Left lung (tissue), 10 donors: ENCODE measurements around the gene ERC2. TPM values are rescaled to one million over a fixed set of nuclear protein-coding genes. Genes with fewer than 3 reads are reported as not detected.

Experiments
- ATAC-seq: fragments of 200-7000 bp; cut with Tn5 transposase; one replicate; pipeline ENCODE4 v1.9.1; 2020; ENCODE audit warnings: moderate library complexity
- DNase-seq, 4 donors: peaks; one replicate each; pipeline ENCODE4 v3.0.0-alpha.2; 2013 to 2020
- H3K27ac ChIP-seq, 2 donors: fragments of 200-600 bp; sonication (generic) in 1 of 2; one replicate each; pipeline versions ENCODE4 v1.5.0 to v1.8.0; 2020 to 2021
- H3K27me3 ChIP-seq, 2 donors: fragments of 200-600 bp; sonication (generic) in 1 of 2; one replicate each; pipeline versions ENCODE4 v1.5.0 to v1.8.0; 2020 to 2021
- H3K36me3 ChIP-seq, 2 donors: fragments of 200-600 bp; sonication (generic) in 1 of 2; one replicate each; pipeline versions ENCODE4 v1.5.0 to v1.8.0; 2020 to 2021
- H3K4me1 ChIP-seq, 2 donors: fragments of 200-600 bp; one replicate each; pipeline ENCODE4 v1.8.0; 2021
- H3K4me3 ChIP-seq, 2 donors: fragments of 200-600 bp; sonication (generic) in 1 of 2; one replicate each; pipeline versions ENCODE4 v1.5.0 to v1.8.0; 2020 to 2021; ENCODE audit warnings: mild to moderate bottlenecking in 1 of 2
- H3K9me3 ChIP-seq, 2 donors: fragments of 200-600 bp; sonication (generic) in 1 of 2; one replicate each; pipeline versions ENCODE4 v1.5.0 to v1.8.0; 2020 to 2021
- CTCF ChIP-seq, 2 donors: fragments of 200-600 bp; sonication (generic) in 1 of 2; IDR thresholded peaks; one replicate each; pipeline versions ENCODE4 v1.5.0 to v1.8.0; 2021; ENCODE audit warnings: antibody characterized with exemption in 2 of 2
- intact Hi-C, 2 donors: fragments of 100-400 bp; cut with DNase I; formaldehyde crosslinking; loops; one replicate each; pipeline versions ENCODE4 v1.11.2 to v1.14.2; 2022
- polyA plus RNA-seq, 6 donors: library from polyadenylated mRNA; unstranded; fragments of 120-200 nt; gene quantifications; one replicate each; pipeline ENCODE4 v1.2.1, GENCODE V29; 2013; ENCODE audit not compliant: insufficient read length in 6 of 6
- total RNA-seq, 2 donors: library from RNA; stranded (reverse); fragmentation: NEBNext Ultra II Directional; extraction: Animal tissue kit (Norgen Biotek cat#: 25700); gene quantifications; one replicate each; pipeline ENCODE4 v1.2.1, GENCODE V29; 2021
- donor health status: DM: no; HTN: yes; CAD: no.
- donor health status: DM: no; HTN: no; CAD: no.

The ERC2 gene
- total and polyA plus RNA-seq, 8 donors: 1.6 to 3.3 (median 2.1) TPM

- no peak for TF ChIP-seq CTCF (IDR thresholded peaks at IDR 0.05)
- ATAC-seq: no peak
- Histone ChIP-seq H3K4me1 (peaks cover 0 to 2% of the 10 kb centered on the region in 2 donors), H3K27ac (no peak overlapping the region), H3K9me3 (no peaks in the 10 kb centered on the region), H3K4me3 (no peak overlapping the region), H3K36me3 (no peaks in the 10 kb centered on the region), H3K27me3 (no peaks in the 10 kb centered on the region)
- DNase-seq: no peak
- intact Hi-C loops: no loop called here
Measured at GRCh38 chr3:56137415-56137814, 330.9 kb downstream of the ERC2 start.

- Histone ChIP-seq H3K27ac (no peak overlapping the region), H3K27me3 (no peaks in the 10 kb centered on the region), H3K4me3 (no peak overlapping the region), H3K9me3 (no peaks in the 10 kb centered on the region), H3K4me1 (peaks cover 0 to 9% of the 10 kb centered on the region in 2 donors), H3K36me3 (no peaks in the 10 kb centered on the region)
- TF ChIP-seq CTCF (IDR thresholded peaks at IDR 0.05): no peak
- ATAC-seq: no peak
- no peak for DNase-seq
- intact Hi-C loops: no loop called here
Measured at GRCh38 chr3:56136514-56136913, 331.8 kb downstream of the ERC2 start.

- DNase-seq (no peak), ATAC-seq (no peak)
- Histone ChIP-seq H3K9me3 (no peaks in the 10 kb centered on the region), H3K4me1 (peaks cover 0 to 9% of the 10 kb centered on the region in 2 donors), H3K36me3 (no peaks in the 10 kb centered on the region), H3K27ac (no peak overlapping the region), H3K27me3 (no peaks in the 10 kb centered on the region), H3K4me3 (no peak overlapping the region)
- intact Hi-C loops: no loop called here
- no peak for TF ChIP-seq CTCF (IDR thresholded peaks at IDR 0.05)
Measured at GRCh38 chr3:56135941-56136340, 332.3 kb downstream of the ERC2 start.

GRCh38 chr3:56133423-56133822 lies 334.8 kb downstream of the ERC2 start:
- H3K27ac ChIP-seq: no peak overlapping the region
- ATAC-seq (peak; percentile 28), DNase-seq (no peak)
- no peaks in the 10 kb centered on the region for H3K36me3 ChIP-seq
- no peaks in the 10 kb centered on the region for H3K9me3 ChIP-seq
- no peak for TF ChIP-seq CTCF (IDR thresholded peaks at IDR 0.05)
- H3K27me3 ChIP-seq: no peaks in the 10 kb centered on the region
- peaks cover 0 to 9% of the 10 kb centered on the region in 2 donors for H3K4me1 ChIP-seq
- H3K4me3 ChIP-seq: no peak overlapping the region
- intact Hi-C loops: no loop called here

- no peak for DNase-seq
- no peaks in the 10 kb centered on the region for H3K27me3 ChIP-seq
- ATAC-seq: no peak
Measured at GRCh38 chr3:56132762-56133161, 335.5 kb downstream of the ERC2 start.

More at GRCh38 chr3:56132762-56133161, 335.5 kb downstream of the ERC2 start:
- H3K9me3 ChIP-seq: no peaks in the 10 kb centered on the region
- H3K4me1 ChIP-seq: peaks cover 0 to 9% of the 10 kb centered on the region in 2 donors
- H3K36me3 ChIP-seq: no peaks in the 10 kb centered on the region
- intact Hi-C loops: no loop called here
- no peak overlapping the region for H3K27ac ChIP-seq
- no peak overlapping the region for H3K4me3 ChIP-seq
- TF ChIP-seq CTCF (IDR thresholded peaks at IDR 0.05): no peak
